C4-2B (cell line): Measurements from ENCODE around the gene IL1R2.

ENCODE experiments used
- H3K27ac ChIP-seq: fragments of 450-650 bp; 2 replicates; pipeline ENCODE4 v1.5.1; 2017
- CTCF ChIP-seq: fragments of 450-650 bp; conservative IDR thresholded peaks from 2 replicates; pipeline ENCODE4 v1.5.1; 2017; ENCODE audit warnings: mild to moderate bottlenecking
- ZFX ChIP-seq: fragments of 450-650 bp; IDR thresholded peaks from 2 replicates; pipeline ENCODE4 v1.6.1; 2017

The IL1R2 gene

GRCh38 chr2:102030502-102030854 lies 38.7 kb downstream of the IL1R2 start:
- no peak for TF ChIP-seq CTCF
- TF ChIP-seq ZFX, result no peak
- no peak overlapping the region for H3K27ac ChIP-seq

GRCh38 chr2:102030855-102031527 lies 39.2 kb downstream of the IL1R2 start:
- H3K27ac ChIP-seq, result no peak overlapping the region
- no peak for TF ChIP-seq ZFX
- no peak for TF ChIP-seq CTCF

DNA sequence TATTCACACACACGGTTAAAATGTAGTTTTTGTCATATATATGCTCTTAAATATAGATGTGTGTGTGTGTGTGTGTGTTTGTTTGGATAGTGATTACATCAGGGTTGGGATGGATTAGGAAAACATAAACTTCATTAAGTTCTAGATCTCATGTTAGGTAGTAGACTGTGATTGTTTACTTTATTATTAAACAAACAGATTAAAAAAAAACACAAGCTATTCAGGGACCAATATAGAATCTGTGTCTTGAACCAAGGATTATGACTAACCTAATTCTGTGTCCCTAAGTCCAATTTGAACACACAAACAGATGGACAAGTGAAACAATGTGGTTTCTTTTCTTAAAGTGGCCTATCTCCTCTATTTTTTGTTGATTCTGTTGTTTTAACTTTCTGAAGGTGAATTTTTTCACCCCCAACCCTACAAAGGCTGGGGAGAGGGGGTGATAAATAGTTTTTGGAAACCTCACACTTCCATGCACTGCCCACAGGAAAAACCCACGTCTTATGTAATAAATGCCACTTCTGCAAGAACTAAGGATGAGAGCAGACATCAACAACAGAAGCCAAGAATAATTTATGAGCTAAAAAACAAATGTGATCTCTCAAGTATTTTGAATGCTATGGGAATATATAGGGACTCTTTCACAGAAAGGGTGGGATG lies 40.7 kb downstream of the IL1R2 start:
- TF ChIP-seq ZFX (no peak), CTCF (no peak)
- H3K27ac ChIP-seq, result peak overlapping the region; percentile 81

DNA sequence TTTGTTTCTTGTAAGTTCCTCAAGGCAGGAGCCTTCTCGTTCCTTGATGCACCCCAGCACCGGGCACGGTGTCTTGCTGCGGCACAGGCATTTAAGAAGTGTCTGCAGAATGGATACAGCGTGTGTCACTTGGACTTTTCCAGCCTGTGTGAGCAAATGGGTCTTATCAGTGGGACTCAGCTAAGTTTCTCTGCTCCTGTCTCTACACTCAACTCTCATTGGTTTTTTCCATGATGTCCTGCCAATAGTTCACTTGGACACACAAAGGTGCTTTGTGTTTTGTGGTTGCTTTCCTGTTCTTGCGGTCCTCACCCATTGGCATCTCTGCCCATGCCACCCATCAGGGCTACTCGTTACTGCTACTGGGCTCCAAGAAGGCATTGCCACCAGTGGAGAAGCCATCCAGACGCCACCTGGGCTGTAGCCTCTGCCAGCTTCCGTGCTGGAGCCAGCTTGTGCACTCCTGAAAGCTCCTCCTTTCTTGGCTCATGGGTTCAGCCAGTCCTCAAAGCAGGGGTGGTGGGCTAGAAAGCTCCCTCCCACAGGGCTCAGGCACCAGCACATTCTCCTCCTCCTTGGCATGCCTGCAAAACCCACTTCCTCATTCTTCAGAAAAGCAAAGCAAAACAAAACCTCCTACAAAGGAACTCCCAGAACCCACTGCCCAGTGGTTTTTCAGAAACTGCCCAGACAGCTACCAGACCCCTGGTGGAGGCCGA lies 41.4 kb downstream of the IL1R2 start:
- no peak for TF ChIP-seq CTCF
- no peak for TF ChIP-seq ZFX
- peak overlapping the region; percentile 81 for H3K27ac ChIP-seq

DNA sequence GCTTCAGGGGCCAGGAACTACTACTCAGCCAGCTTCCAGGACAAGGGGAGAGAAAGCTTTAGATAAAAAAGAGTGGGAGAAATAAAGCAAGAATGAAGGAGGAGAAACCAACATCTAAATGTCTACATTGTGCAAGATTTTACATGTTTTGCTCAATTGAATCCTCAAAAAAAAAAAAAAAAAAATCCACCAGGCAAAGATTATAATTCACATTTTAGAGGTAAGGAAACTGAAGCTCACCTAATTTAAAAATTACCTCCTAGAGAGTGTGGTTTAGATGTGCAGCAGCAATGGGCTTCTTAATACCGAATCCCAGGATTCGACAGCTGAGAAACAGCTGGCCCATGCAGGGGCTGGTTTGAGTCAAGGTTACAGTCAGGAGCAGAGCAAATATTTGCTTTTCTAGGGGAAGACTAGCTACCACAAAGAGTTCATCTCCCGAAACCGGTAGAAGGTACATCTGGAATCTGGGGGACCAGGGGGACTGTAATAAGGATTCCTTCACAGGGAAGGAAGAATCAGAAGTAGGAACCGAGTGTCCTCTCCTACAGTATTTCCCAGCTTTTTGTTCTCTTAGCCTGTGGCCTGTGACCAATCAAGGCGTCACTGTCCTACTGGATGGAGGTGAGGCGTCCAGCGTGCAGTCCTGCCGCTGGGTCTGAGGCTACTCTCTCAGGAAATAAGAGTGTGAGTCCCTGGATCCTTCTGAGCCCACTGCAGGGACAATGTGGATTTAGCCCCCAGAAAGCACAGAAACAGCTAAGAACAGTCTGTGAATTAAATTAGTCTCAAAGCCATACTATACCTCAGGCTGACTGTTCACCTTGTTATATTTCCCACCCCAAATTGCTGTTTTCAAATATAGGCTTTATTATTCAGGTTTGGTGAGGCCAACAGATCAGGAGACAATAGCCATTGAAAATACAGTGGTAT lies 42.3 kb downstream of the IL1R2 start:
- H3K27ac ChIP-seq, result peak overlapping the region; percentile 81
- TF ChIP-seq CTCF (no peak), ZFX (no peak)

GRCh38 chr2:102034683-102035548 lies 43.2 kb downstream of the IL1R2 start:
- H3K27ac ChIP-seq, result peak overlapping the region; percentile 81
- TF ChIP-seq ZFX (no peak), CTCF (no peak)
